Measurements from ENCODE around the gene NAPSA. TPM values are rescaled to one million over a fixed set of nuclear protein-coding genes. Genes with fewer than 3 reads are reported as not detected.
"Not testable (repeated sequence)": the region's sequence is repeated elsewhere in the genome, so short reads cannot be mapped to it uniquely, and the experiment has no call there.

The NAPSA gene
- total RNA-seq, 1 donor from 2014 or later: 3.4 TPM

- ATAC-seq (peak; percentile 68), DNase-seq (ENCODE audit: low spot score) (peak; percentile 85)
- intact Hi-C loops (cut with DNase I): no loop called here
Observed at GRCh38 chr19:50333737-50334617, 31.5 kb downstream of the NAPSA start.

- intact Hi-C loops (cut with DNase I): no loop called here
- peak; percentile 89 for DNase-seq (ENCODE audit: low spot score)
- ATAC-seq: peak; percentile 77
Observed at GRCh38 chr19:50333235-50333736, 32.2 kb downstream of the NAPSA start.

- intact Hi-C loops (cut with DNase I): no loop called here
- DNase-seq (ENCODE audit: low spot score) (no peak), ATAC-seq (no peak)
Observed at GRCh38 chr19:50332244-50333038, 33.0 kb downstream of the NAPSA start.

- DNase-seq (ENCODE audit: low spot score) (no peak), ATAC-seq (no peak)
- intact Hi-C loops (cut with DNase I): no loop called here
Observed at GRCh38 chr19:50331994-50332243, 33.5 kb downstream of the NAPSA start.

- intact Hi-C loops (cut with DNase I): no loop called here
- ATAC-seq (no peak), DNase-seq (ENCODE audit: low spot score) (no peak)
Observed at GRCh38 chr19:50331221-50331993, 34.0 kb downstream of the NAPSA start.

GRCh38 chr19:50330365-50331078 is 34.9 kb downstream of the NAPSA start:
- ATAC-seq (peak; percentile 48), DNase-seq (ENCODE audit: low spot score) (peak; percentile 85)
- intact Hi-C loops (cut with DNase I): no loop called here

- not testable (repeated sequence) for DNase-seq (ENCODE audit: low spot score); ATAC-seq
- intact Hi-C loops (cut with DNase I): loop anchor here (1.0 kb wide), 1 partner anchor 20 kb away; no protein-coding TSS in a partner anchor
Observed at GRCh38 chr19:50329926-50330294, 35.5 kb downstream of the NAPSA start.

GRCh38 chr19:50329146-50329925 is 36.1 kb downstream of the NAPSA start, which contains the start of gene KCNC3:
TSS of gene KCNC3 (minus strand) at chr19:50329377. CDS start at chr19:50329082, 295 bp downstream.
- intact Hi-C loops (cut with DNase I): loop anchor here (1.0 kb wide), 1 partner anchor 21 kb away; no protein-coding TSS in a partner anchor
- DNase-seq (ENCODE audit: low spot score): peak; percentile 96
- peak; percentile 91 for ATAC-seq

GRCh38 chr19:50328873-50329145 is 36.6 kb downstream of the NAPSA start:
- no peak for ATAC-seq
- intact Hi-C loops (cut with DNase I): loop anchor here (1.0 kb wide), 1 partner anchor 21 kb away; no protein-coding TSS in a partner anchor
- DNase-seq (ENCODE audit: low spot score): no peak

GRCh38 chr19:50328224-50328872 is 37.1 kb downstream of the NAPSA start:
- ATAC-seq: no peak
- intact Hi-C loops (cut with DNase I): no loop called here
- no peak for DNase-seq (ENCODE audit: low spot score)

- DNase-seq (ENCODE audit: low spot score) (no peak), ATAC-seq (no peak)
- intact Hi-C loops (cut with DNase I): no loop called here
Observed at GRCh38 chr19:50327461-50328223, 37.8 kb downstream of the NAPSA start.

GRCh38 chr19:50327013-50327412 is 38.4 kb downstream of the NAPSA start:
- ATAC-seq (no peak), DNase-seq (ENCODE audit: low spot score) (no peak)
- intact Hi-C loops (cut with DNase I): no loop called here

- ATAC-seq: no peak
- intact Hi-C loops (cut with DNase I): no loop called here
- DNase-seq (ENCODE audit: low spot score): no peak
Observed at GRCh38 chr19:50326101-50326664, 39.3 kb downstream of the NAPSA start.

- ATAC-seq (peak; percentile 29), DNase-seq (ENCODE audit: low spot score) (peak; percentile 74)
- intact Hi-C loops (cut with DNase I): no loop called here
Observed at GRCh38 chr19:50325310-50326100, 39.9 kb downstream of the NAPSA start.

- intact Hi-C loops (cut with DNase I): no loop called here
- DNase-seq (ENCODE audit: low spot score) (no peak), ATAC-seq (no peak)
Observed at GRCh38 chr19:50324331-50324730, 41.1 kb downstream of the NAPSA start.

GRCh38 chr19:50323782-50324133 is 41.7 kb downstream of the NAPSA start:
- DNase-seq (ENCODE audit: low spot score) (no peak), ATAC-seq (no peak)
- intact Hi-C loops (cut with DNase I): no loop called here

Measured in sciatic nerve (tissue), 2 donors.